DND-41 (cell line): ENCODE measurements around the gene CELF1.

Experiments used
- EZH2 ChIP-seq: IDR thresholded peaks from 3 replicates; pipeline ENCODE4 v1.6.1; 2012; ENCODE audit warnings: borderline replicate concordance, low read depth, mild to moderate bottlenecking, moderate library complexity, low read length, inconsistent platforms; ENCODE audit not compliant: severe bottlenecking
- TF ChIP-seq, protein P1 (sequence below): IDR thresholded peaks from 2 replicates; pipeline ENCODE4 v1.5.1; 2012; ENCODE audit warnings: borderline replicate concordance, low read length, moderate library complexity, mild to moderate bottlenecking; ENCODE audit not compliant: poor library complexity, severe bottlenecking; ENCODE audit errors: extremely low read depth

DNA sequence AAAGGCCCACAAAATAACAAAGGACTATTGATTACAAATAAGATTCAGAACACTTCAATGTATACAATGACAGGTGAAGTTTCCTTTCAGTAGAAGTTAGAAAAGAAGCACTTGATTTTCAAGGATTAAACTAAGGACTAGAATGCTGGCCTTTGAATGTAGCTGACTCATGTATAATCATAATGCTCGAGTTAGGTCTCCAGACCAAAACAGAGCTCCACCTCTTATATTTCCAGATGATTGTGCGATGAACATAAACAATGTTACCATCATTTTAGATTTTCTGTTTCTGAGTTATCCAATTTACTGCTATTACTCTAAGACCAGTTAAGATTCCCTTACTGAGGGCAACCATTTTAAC is 63.6 kb downstream of the CELF1 start:
- TF ChIP-seq, protein P1, sequence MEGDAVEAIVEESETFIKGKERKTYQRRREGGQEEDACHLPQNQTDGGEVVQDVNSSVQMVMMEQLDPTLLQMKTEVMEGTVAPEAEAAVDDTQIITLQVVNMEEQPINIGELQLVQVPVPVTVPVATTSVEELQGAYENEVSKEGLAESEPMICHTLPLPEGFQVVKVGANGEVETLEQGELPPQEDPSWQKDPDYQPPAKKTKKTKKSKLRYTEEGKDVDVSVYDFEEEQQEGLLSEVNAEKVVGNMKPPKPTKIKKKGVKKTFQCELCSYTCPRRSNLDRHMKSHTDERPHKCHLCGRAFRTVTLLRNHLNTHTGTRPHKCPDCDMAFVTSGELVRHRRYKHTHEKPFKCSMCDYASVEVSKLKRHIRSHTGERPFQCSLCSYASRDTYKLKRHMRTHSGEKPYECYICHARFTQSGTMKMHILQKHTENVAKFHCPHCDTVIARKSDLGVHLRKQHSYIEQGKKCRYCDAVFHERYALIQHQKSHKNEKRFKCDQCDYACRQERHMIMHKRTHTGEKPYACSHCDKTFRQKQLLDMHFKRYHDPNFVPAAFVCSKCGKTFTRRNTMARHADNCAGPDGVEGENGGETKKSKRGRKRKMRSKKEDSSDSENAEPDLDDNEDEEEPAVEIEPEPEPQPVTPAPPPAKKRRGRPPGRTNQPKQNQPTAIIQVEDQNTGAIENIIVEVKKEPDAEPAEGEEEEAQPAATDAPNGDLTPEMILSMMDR: no peak
- no peak for TF ChIP-seq EZH2
